Measurements from ENCODE around the gene RNLS.
"Not testable (repeated sequence)": the region's sequence is repeated elsewhere in the genome, so short reads cannot be mapped to it uniquely, and the experiment has no call there.

Gene RNLS

GRCh38 chr10:88521791-88522190 lies 61.3 kb downstream of the RNLS start:
- DNase-seq: no peak

GRCh38 chr10:88515235-88515634 lies 67.9 kb downstream of the RNLS start:
- DNase-seq: no peak

GRCh38 chr10:88512599-88512998 lies 70.5 kb downstream of the RNLS start:
- no peak for DNase-seq

GRCh38 chr10:88508796-88509195 lies 74.3 kb downstream of the RNLS start:
- no peak for DNase-seq

GRCh38 chr10:88507826-88508453 lies 75.2 kb downstream of the RNLS start:
- no peak for DNase-seq

- no peak for DNase-seq
These were observed 75.7 kb downstream of the RNLS start for GRCh38 chr10:88507404-88507803.

- no peak for DNase-seq
These were observed 77.4 kb downstream of the RNLS start for GRCh38 chr10:88505680-88506215.

- no peak for DNase-seq
These were observed 77.9 kb downstream of the RNLS start for GRCh38 chr10:88505265-88505664.

- DNase-seq: no peak
These were observed 82.5 kb downstream of the RNLS start for GRCh38 chr10:88500656-88501055.

GRCh38 chr10:88499569-88500470 lies 83.3 kb downstream of the RNLS start:
- DNase-seq: no peak

GRCh38 chr10:88497913-88498312 lies 85.2 kb downstream of the RNLS start:
- no peak for DNase-seq

GRCh38 chr10:88494537-88494936 lies 88.6 kb downstream of the RNLS start:
- DNase-seq: no peak

GRCh38 chr10:88493691-88494483 lies 89.2 kb downstream of the RNLS start:
- no peak for DNase-seq

- DNase-seq: no peak
These were observed 91.8 kb downstream of the RNLS start for GRCh38 chr10:88491314-88491713.

- DNase-seq: no peak
These were observed 92.7 kb downstream of the RNLS start for GRCh38 chr10:88490231-88490980.

- no peak for DNase-seq
These were observed 94.0 kb downstream of the RNLS start for GRCh38 chr10:88489107-88489506.

- DNase-seq: not testable (repeated sequence)
These were observed 96.3 kb downstream of the RNLS start for GRCh38 chr10:88486816-88487215.

- DNase-seq: no peak
These were observed 100.9 kb downstream of the RNLS start for GRCh38 chr10:88482220-88482619.

GRCh38 chr10:88478256-88478655 lies 104.9 kb downstream of the RNLS start:
- no peak for DNase-seq

GRCh38 chr10:88477343-88478085 lies 105.6 kb downstream of the RNLS start:
- DNase-seq: no peak

Measured in activated T-cell treated with anti-CD3 and anti-CD28 coated beads for 4 hours (primary cell).